22Rv1 (cell line): ENCODE results near the gene SS18L1.

Experiments used
- H3K27ac ChIP-seq: fragments of 450-650 bp; 2 replicates; pipeline ENCODE4 v1.5.1; 2017
- CTCF ChIP-seq: fragments of 450-650 bp; IDR thresholded peaks from 2 replicates; pipeline ENCODE4 v1.5.1; 2017; ENCODE audit warnings: mild to moderate bottlenecking
- ZFX ChIP-seq: fragments of 450-650 bp; IDR thresholded peaks from 2 replicates; pipeline ENCODE4 v1.6.1; 2017; ENCODE audit warnings: antibody characterized with exemption, borderline replicate concordance

SS18L1 gene

GRCh38 chr20:62202083-62202395 is 58.5 kb downstream of the SS18L1 start:
- H3K27ac ChIP-seq, result no peak overlapping the region
- TF ChIP-seq ZFX (no peak), CTCF (no peak)

GRCh38 chr20:62202676-62203377 is 59.3 kb downstream of the SS18L1 start:
- no peak for TF ChIP-seq ZFX

GRCh38 chr20:62203378-62204030 is 59.9 kb downstream of the SS18L1 start:
- H3K27ac ChIP-seq, result no peak overlapping the region
- TF ChIP-seq ZFX (no peak), CTCF (no peak)

More at GRCh38 chr20:62202676-62203377, 59.3 kb downstream of the SS18L1 start:
- no peak overlapping the region for H3K27ac ChIP-seq

GRCh38 chr20:62205618-62206387 is 62.2 kb downstream of the SS18L1 start:
- TF ChIP-seq ZFX (no peak), CTCF (no peak)
- H3K27ac ChIP-seq, result no peak overlapping the region

GRCh38 chr20:62206388-62206775 is 62.8 kb downstream of the SS18L1 start:
- TF ChIP-seq CTCF, result no peak
- no peak for TF ChIP-seq ZFX

GRCh38 chr20:62208061-62208794 is 64.7 kb downstream of the SS18L1 start:
- H3K27ac ChIP-seq, result no peak overlapping the region
- TF ChIP-seq ZFX (no peak), CTCF (no peak)

More at GRCh38 chr20:62206388-62206775, 62.8 kb downstream of the SS18L1 start:
- no peak overlapping the region for H3K27ac ChIP-seq
